ENCODE data around the gene TTC39B. TPM values are rescaled to one million over a fixed set of nuclear protein-coding genes. Genes with fewer than 3 reads are reported as not detected.

TTC39B gene
- total and polyA plus RNA-seq, 2 experiments from 2014 or later = 1.3 to 4.1 TPM

DNA sequence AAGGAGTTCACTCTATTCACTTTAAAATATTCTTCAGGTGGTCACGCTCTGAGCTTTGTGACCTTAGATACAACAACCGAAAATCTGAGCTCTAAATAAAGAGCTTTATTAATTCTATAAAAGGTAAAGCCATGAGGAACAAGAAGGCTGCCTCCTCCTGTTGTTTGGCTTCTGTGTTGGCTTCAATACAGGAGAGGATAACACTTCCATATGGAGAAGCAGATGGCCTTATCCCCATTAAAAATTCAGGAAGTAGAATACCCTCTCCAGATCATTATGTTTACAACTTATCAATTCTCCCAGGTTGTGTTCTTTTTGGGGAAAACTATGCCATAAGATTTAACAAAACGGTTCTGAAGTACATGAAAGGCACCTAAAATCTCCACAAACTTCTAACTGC lies 128.4 kb downstream of the TTC39B start:
- H3K27ac ChIP-seq = no peak overlapping the region

DNA sequence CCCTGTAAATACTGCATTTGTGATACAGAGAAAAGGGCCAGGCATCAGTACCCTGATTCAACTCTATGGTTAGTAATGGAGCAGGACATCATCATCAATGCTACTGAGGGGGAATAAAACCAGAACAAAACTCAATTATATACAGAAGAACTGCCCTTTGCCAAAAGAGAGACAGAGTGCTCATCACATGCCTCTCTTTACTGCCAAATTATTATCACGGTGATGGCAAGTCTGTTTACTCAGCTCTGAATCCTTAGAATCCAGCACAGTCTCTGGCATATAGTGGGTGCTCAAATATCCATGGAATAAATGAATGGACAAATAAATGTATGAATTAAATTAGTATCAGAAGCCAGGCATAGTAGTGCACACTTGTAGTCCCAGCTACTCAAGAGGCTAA lies 130.2 kb downstream of the TTC39B start:
- no peak for DNase-seq (ENCODE audit: low read depth in 1 of 2, low spot score in 1 of 2)
- Histone ChIP-seq H3K4me3 (no peak overlapping the region), H3K36me3 (no peaks in the 10 kb centered on the region), H3K4me1 (ENCODE audit: low read depth) (peaks cover 6% of the 10 kb centered on the region), H3K27me3 (no peaks in the 10 kb centered on the region), H3K9me3 (ENCODE audit: low read depth) (no peaks in the 10 kb centered on the region), H3K27ac (no peak overlapping the region)
- TF ChIP-seq, protein P1, sequence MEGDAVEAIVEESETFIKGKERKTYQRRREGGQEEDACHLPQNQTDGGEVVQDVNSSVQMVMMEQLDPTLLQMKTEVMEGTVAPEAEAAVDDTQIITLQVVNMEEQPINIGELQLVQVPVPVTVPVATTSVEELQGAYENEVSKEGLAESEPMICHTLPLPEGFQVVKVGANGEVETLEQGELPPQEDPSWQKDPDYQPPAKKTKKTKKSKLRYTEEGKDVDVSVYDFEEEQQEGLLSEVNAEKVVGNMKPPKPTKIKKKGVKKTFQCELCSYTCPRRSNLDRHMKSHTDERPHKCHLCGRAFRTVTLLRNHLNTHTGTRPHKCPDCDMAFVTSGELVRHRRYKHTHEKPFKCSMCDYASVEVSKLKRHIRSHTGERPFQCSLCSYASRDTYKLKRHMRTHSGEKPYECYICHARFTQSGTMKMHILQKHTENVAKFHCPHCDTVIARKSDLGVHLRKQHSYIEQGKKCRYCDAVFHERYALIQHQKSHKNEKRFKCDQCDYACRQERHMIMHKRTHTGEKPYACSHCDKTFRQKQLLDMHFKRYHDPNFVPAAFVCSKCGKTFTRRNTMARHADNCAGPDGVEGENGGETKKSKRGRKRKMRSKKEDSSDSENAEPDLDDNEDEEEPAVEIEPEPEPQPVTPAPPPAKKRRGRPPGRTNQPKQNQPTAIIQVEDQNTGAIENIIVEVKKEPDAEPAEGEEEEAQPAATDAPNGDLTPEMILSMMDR (IDR thresholded peaks at IDR 0.05; ENCODE audit: low read depth, low read length) = no peak

More for the DNA sequence above, 128.4 kb downstream of the TTC39B start:
- DNase-seq (ENCODE audit: low read depth in 1 of 2, low spot score in 1 of 2) = no peak
- no peak overlapping the region for H3K4me3 ChIP-seq
- TF ChIP-seq, protein P1 (IDR thresholded peaks at IDR 0.05; ENCODE audit: low read depth, low read length) = no peak
- peaks cover 6% of the 10 kb centered on the region for H3K4me1 ChIP-seq (ENCODE audit: low read depth)
- H3K9me3 ChIP-seq (ENCODE audit: low read depth) = no peaks in the 10 kb centered on the region
- no peaks in the 10 kb centered on the region for H3K27me3 ChIP-seq
- H3K36me3 ChIP-seq = no peaks in the 10 kb centered on the region

DNA sequence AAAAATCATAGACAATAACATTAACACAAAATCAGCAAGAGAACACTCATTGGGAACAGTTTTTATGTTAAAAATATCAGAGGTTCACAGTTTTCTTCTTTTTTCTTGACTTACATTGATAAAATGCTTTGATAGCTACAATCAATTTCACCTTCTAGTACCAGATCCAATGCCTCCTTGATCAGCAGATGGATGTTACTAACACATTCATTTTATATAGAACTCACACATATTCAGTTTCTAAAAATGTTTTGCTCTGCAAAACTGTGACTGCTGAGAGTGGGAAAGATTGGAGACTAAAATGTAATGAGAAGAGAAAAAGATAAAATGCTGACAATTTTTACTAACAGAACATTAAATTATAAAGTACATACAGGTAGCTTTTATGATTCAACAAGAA lies 143.1 kb downstream of the TTC39B start:
- H3K36me3 ChIP-seq = no peaks in the 10 kb centered on the region
- H3K4me3 ChIP-seq = no peak overlapping the region
- TF ChIP-seq, protein P1 (IDR thresholded peaks at IDR 0.05; ENCODE audit: low read depth, low read length) = no peak
- no peaks in the 10 kb centered on the region for H3K9me3 ChIP-seq (ENCODE audit: low read depth)
- no peak for DNase-seq (ENCODE audit: low read depth in 1 of 2, low spot score in 1 of 2)
- no peaks in the 10 kb centered on the region for H3K27me3 ChIP-seq
- H3K4me1 ChIP-seq (ENCODE audit: low read depth) = no peaks in the 10 kb centered on the region
- H3K27ac ChIP-seq = no peak overlapping the region

DNA sequence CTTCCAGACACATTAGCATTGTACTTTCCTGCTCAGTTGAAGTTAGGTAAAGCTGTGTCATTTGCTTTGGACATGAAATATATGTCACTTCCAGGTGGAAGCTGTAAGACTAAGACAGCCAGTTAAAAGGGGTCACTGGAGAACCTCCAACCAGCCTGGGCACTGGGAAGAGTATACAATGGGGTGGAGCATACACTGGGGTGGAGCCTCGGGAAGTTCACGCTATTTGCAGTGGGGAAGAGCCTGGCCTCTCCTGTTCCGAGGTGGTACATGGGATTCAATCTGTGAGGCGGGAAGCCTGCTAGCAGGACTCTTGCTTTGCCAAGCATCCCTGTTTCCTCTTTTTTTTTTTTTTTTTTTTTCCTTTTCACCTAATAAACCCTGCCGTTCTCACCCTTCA lies 145.3 kb downstream of the TTC39B start:
- Histone ChIP-seq H3K27me3 (no peaks in the 10 kb centered on the region), H3K9me3 (ENCODE audit: low read depth) (no peaks in the 10 kb centered on the region), H3K4me1 (ENCODE audit: low read depth) (no peaks in the 10 kb centered on the region), H3K4me3 (no peak overlapping the region), H3K36me3 (no peaks in the 10 kb centered on the region), H3K27ac (no peak overlapping the region)
- no peak for DNase-seq (ENCODE audit: low read depth in 1 of 2, low spot score in 1 of 2)
- TF ChIP-seq, protein P1 (IDR thresholded peaks at IDR 0.05; ENCODE audit: low read depth, low read length) = no peak

DNA sequence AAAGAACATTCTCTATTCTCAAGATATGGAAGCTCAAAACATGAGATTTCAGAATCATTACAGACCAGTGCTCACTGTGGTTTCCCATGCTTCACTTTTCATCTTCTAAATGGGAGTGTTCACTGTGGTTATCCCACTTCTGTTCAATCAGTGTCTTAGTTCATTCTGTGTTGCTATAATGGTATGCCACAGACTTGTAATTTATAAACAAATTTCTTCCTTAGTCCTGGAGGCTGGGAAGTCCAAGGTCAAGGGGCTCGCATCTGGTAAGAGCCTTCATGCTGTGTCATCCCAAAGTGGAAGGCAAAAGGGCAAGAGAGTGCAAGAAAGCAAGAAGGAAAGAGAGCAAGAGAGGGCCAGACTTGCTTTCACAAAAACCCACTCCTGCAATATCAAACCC lies 146.3 kb downstream of the TTC39B start:
- no peak overlapping the region for H3K4me3 ChIP-seq
- DNase-seq (ENCODE audit: low read depth in 1 of 2, low spot score in 1 of 2) = no peak
- H3K9me3 ChIP-seq (ENCODE audit: low read depth) = no peaks in the 10 kb centered on the region
- no peak overlapping the region for H3K27ac ChIP-seq
- H3K27me3 ChIP-seq = no peaks in the 10 kb centered on the region
- TF ChIP-seq, protein P1 (IDR thresholded peaks at IDR 0.05; ENCODE audit: low read depth, low read length) = no peak
- H3K36me3 ChIP-seq = no peaks in the 10 kb centered on the region
- peaks cover 6% of the 10 kb centered on the region for H3K4me1 ChIP-seq (ENCODE audit: low read depth)

DNA sequence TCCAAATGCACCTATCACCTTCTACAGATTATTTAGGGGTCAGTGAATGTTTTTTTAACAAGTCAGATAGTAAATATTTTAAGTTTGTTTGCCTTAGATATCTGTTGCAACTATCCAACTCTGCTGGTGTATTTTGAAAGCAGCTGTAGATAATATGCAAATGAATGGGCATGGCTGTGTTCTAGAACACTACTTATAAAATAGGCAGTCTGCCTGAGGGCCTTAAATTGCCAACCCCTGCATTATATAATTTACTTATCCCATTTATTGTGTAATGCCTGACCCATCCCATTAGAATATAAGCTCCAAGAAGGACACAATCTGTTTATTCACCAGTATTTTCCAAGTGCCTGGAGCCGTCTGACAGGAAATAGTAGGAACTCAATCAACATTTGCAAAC lies 149.0 kb downstream of the TTC39B start:
- H3K4me1 ChIP-seq (ENCODE audit: low read depth) = peaks cover 17% of the 10 kb centered on the region
- no peak overlapping the region for H3K27ac ChIP-seq
- no peak overlapping the region for H3K4me3 ChIP-seq
- no peaks in the 10 kb centered on the region for H3K36me3 ChIP-seq
- H3K27me3 ChIP-seq = no peaks in the 10 kb centered on the region
- TF ChIP-seq, protein P1 (IDR thresholded peaks at IDR 0.05; ENCODE audit: low read depth, low read length) = no peak
- no peak for DNase-seq (ENCODE audit: low read depth in 1 of 2, low spot score in 1 of 2)
- H3K9me3 ChIP-seq (ENCODE audit: low read depth) = no peaks in the 10 kb centered on the region
